ENCODE data around the gene SYT8. TPM values are rescaled to one million over a fixed set of nuclear protein-coding genes. Genes with fewer than 3 reads are reported as not detected.
"Not testable (repeated sequence)": the region's sequence is repeated elsewhere in the genome, so short reads cannot be mapped to it uniquely, and the experiment has no call there.

The SYT8 gene
- total RNA-seq, 1 donor, result not detected

GRCh38 chr11:1875093-1875850 lies 40.5 kb downstream of the SYT8 start:
- no peak for DNase-seq (ENCODE audit: low read depth)
- no peak for TF ChIP-seq CTCF (IDR thresholded peaks at IDR 0.05; ENCODE audit: insufficient read depth, low read depth, low read length)
- H3K4me3 ChIP-seq (ENCODE audit: low read depth, low read length), result peak overlapping the region; percentile 37

- H3K4me3 ChIP-seq (ENCODE audit: low read depth, low read length), result peak overlapping the region; percentile 56
- not testable (repeated sequence) for DNase-seq (ENCODE audit: low read depth)
These were observed 41.1 kb downstream of the SYT8 start for GRCh38 chr11:1875851-1876301.

GRCh38 chr11:1876361-1877063 lies 41.7 kb downstream of the SYT8 start:
- TF ChIP-seq CTCF (IDR thresholded peaks at IDR 0.05; ENCODE audit: insufficient read depth, low read depth, low read length), result peak; percentile 77
- DNase-seq (ENCODE audit: low read depth), result peak; percentile 97
- peak overlapping the region; percentile 56 for H3K4me3 ChIP-seq (ENCODE audit: low read depth, low read length)

GRCh38 chr11:1877211-1878136 lies 42.7 kb downstream of the SYT8 start:
- peak; percentile 83 for DNase-seq (ENCODE audit: low read depth)
- TF ChIP-seq CTCF (IDR thresholded peaks at IDR 0.05; ENCODE audit: insufficient read depth, low read depth, low read length), result no peak
- H3K4me3 ChIP-seq (ENCODE audit: low read depth, low read length), result peak overlapping the region; percentile 15

GRCh38 chr11:1878137-1879031 lies 43.6 kb downstream of the SYT8 start:
- DNase-seq (ENCODE audit: low read depth), result peak; percentile 87
- no peak overlapping the region for H3K4me3 ChIP-seq (ENCODE audit: low read depth, low read length)
- TF ChIP-seq CTCF (IDR thresholded peaks at IDR 0.05; ENCODE audit: insufficient read depth, low read depth, low read length), result no peak

- TF ChIP-seq CTCF (IDR thresholded peaks at IDR 0.05; ENCODE audit: insufficient read depth, low read depth, low read length), result no peak
- H3K4me3 ChIP-seq (ENCODE audit: low read depth, low read length), result no peak overlapping the region
- DNase-seq (ENCODE audit: low read depth), result no peak
These were observed 44.7 kb downstream of the SYT8 start for GRCh38 chr11:1879342-1879940.
